A673 (cell line): Measurements from ENCODE around the gene FAM210B. TPM values are rescaled to one million over a fixed set of nuclear protein-coding genes. Genes with fewer than 3 reads are reported as not detected.

Experiments used
- Bru-seq: library from RNA; stranded (reverse); fragments of 400-500 nt; gene quantifications from one replicate; lab custom pipeline; 2021; lab: Mats Ljungman, UMichigan
- BruChase-seq, 2 experiments: library from RNA; stranded (reverse); fragments of 400-500 nt; gene quantifications; one replicate each; lab custom pipeline; 2021; lab: Mats Ljungman, UMichigan
- BruUV-seq: library from RNA; stranded (reverse); fragments of 400-500 nt; replicated peaks from 2 replicates; lab custom pipeline; 2021; lab: Mats Ljungman, UMichigan
- CTCF ChIA-PET: fragments of 300-600 bp; sonication (Branson Sonifier 250); formaldehyde crosslinking; loops from one replicate; lab custom pipeline; 2022; ENCODE audit warnings: antibody characterized with exemption; lab: Charles Lee
- POLR2A ChIA-PET: fragments of 300-600 bp; sonication (Branson Sonifier 250); formaldehyde crosslinking; loops from one replicate; lab custom pipeline; 2022; ENCODE audit warnings: antibody characterized with exemption; ENCODE audit not compliant: low non-redundant PET; lab: Charles Lee
- DNase-seq: peaks from one replicate; pipeline ENCODE4 v3.0.0-alpha.2; 2015; ENCODE audit warnings: low spot score
- H3K27ac ChIP-seq: fragments of 200-600 bp; sonication (generic); 2 replicates; pipeline ENCODE4 v1.5.1; 2016; ENCODE audit warnings: mixed run types, low read depth, mild to moderate bottlenecking, mixed read lengths, antibody characterized with exemption, low read length; ENCODE audit not compliant: poor library complexity, severe bottlenecking
- H3K27me3 ChIP-seq: fragments of 200-600 bp; sonication (generic); replicated peaks from 2 replicates; pipeline ENCODE4 v1.6.1; 2017; ENCODE audit warnings: mixed run types, low read depth, mild to moderate bottlenecking, mixed read lengths, antibody characterized with exemption, low read length; ENCODE audit not compliant: insufficient read depth, poor library complexity
- H3K36me3 ChIP-seq: fragments of 200-600 bp; sonication (generic); 2 replicates; pipeline ENCODE4 v1.6.1; 2016; ENCODE audit warnings: mixed run types, mild to moderate bottlenecking, mixed read lengths, antibody characterized with exemption, low read length; ENCODE audit not compliant: insufficient read depth, poor library complexity, severe bottlenecking
- H3K4me1 ChIP-seq: fragments of 200-600 bp; sonication (generic); 2 replicates; pipeline ENCODE4 v1.6.1; 2017; ENCODE audit warnings: mixed run types, mild to moderate bottlenecking, mixed read lengths, antibody characterized with exemption, low read length; ENCODE audit not compliant: insufficient read depth, poor library complexity, severe bottlenecking
- H3K4me3 ChIP-seq: fragments of 200-600 bp; sonication (generic); 2 replicates; pipeline ENCODE4 v1.5.1; 2016; ENCODE audit warnings: low read depth, mixed run types, mild to moderate bottlenecking, mixed read lengths, low read length; ENCODE audit not compliant: poor library complexity, severe bottlenecking
- H3K9me3 ChIP-seq: fragments of 200-600 bp; sonication (generic); 2 replicates; pipeline ENCODE4 v1.6.1; 2016; ENCODE audit warnings: mixed run types, low read depth, mild to moderate bottlenecking, mixed read lengths, antibody characterized with exemption, low read length; ENCODE audit not compliant: poor library complexity, severe bottlenecking
- EZH2 ChIP-seq: fragments of 200-600 bp; sonication (generic); IDR thresholded peaks from 2 replicates; pipeline ENCODE4 v1.6.1; 2017; ENCODE audit warnings: borderline replicate concordance, low read depth, mild to moderate bottlenecking, mixed read lengths, antibody characterized with exemption, low read length; ENCODE audit not compliant: poor library complexity, severe bottlenecking
- intact Hi-C: fragments of 100-400 bp; cut with micrococcal nuclease; formaldehyde crosslinking; loops from one replicate; pipeline ENCODE4 v1.10.0; 2022; ENCODE audit not compliant: unreplicated experiment
- long read RNA-seq: library from polyadenylated mRNA; stranded (forward); transcript quantifications from one replicate; pipeline ENCODE4 v2.0.0, GENCODE V29; 2022
- total RNA-seq: library from RNA; stranded (reverse); gene quantifications from 2 replicates; pipeline ENCODE4 v1.2.3, GENCODE V29; 2021
- TF ChIP-seq, protein P1 (sequence below): fragments of 300-800, 200-600 bp; sonication (generic); conservative IDR thresholded peaks from 2 replicates; pipeline ENCODE4 v1.5.1; 2017; ENCODE audit warnings: low read depth, mild to moderate bottlenecking, antibody characterized with exemption, low read length, moderate library complexity, mixed read lengths

Gene FAM210B, protein sequence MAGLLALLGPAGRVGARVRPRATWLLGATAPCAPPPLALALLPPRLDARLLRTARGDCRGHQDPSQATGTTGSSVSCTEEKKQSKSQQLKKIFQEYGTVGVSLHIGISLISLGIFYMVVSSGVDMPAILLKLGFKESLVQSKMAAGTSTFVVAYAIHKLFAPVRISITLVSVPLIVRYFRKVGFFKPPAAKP
- total RNA-seq = 5.5 and 8.1 TPM in 2 replicates
- percentile 44 among the genes with signal in this experiment for Bru-seq, nascent RNA
- BruChase-seq, experiment 1, labeled RNA remaining after a 2-hour chase = percentile 53 among the genes with signal in this experiment
- percentile 62 among the genes with signal in this experiment for BruChase-seq, experiment 2, labeled RNA remaining after a 6-hour chase
- long read RNA-seq, transcript FAM210B-201 (3 exons, 3,046 nt) = major isoform, 12 of 16 reads
- long read RNA-seq, partial matches to known transcripts = 1 of 16 reads
- long read RNA-seq, other reads (novel, unspliced or antisense) = 3 of 16 reads

DNA sequence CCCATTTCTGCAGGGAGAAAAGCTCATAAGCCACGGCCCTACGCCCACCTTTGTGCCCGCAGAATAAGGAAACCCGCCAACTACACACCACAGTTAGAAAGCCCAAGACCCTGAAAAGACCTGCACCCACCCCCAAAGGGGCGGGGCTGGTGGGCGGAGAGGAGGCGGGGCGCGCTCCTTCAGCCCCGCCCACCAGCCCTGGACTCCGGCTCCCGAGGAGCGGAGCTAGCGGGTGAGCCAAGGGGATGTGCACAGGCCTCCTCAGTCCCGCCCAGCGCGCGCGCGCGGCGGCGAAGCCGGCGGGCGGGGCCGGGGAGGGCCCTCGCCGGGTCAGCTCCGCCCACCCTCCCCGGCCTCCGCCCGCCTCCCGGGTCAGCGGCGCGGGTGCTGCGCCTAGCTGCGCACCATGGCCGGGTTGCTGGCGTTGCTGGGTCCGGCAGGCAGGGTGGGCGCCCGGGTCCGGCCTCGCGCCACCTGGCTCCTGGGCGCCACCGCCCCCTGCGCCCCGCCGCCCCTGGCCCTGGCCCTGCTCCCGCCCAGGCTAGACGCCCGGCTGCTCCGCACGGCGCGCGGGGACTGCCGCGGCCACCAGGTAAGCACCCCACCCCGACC lies at the start of gene FAM210B:
Gene FAM210B, plus strand, starts transcription at position 375 of the 612 bp plus-strand sequence. Its CDS starts 32 bp downstream, at position 407.
- Histone ChIP-seq H3K27me3 (no peaks in the 10 kb centered on the region), H3K27ac (no peak within 1 kb of the TSS), H3K36me3 (no peaks in the 10 kb centered on the region), H3K9me3 (no peaks in the 10 kb centered on the region), H3K4me1 (no peaks in the 10 kb centered on the region), H3K4me3 (peak within 1 kb of the TSS; percentile 77)
- BruUV-seq = no TSS peak
- POLR2A ChIA-PET = interaction anchor here (0.5 kb wide), 1 partner anchor 23 kb away, joined by 4 read pairs; no protein-coding TSS in a partner anchor
- CTCF ChIA-PET = interaction anchor here (0.6 kb wide), 1 partner anchor 34 kb away, joined by 5 read pairs; the partner anchor contains the start of genes AURKA and CSTF1
- intact Hi-C loops = no loop called here
- peak; percentile 93 for DNase-seq
- no peak for TF ChIP-seq EZH2
- TF ChIP-seq, protein P1, sequence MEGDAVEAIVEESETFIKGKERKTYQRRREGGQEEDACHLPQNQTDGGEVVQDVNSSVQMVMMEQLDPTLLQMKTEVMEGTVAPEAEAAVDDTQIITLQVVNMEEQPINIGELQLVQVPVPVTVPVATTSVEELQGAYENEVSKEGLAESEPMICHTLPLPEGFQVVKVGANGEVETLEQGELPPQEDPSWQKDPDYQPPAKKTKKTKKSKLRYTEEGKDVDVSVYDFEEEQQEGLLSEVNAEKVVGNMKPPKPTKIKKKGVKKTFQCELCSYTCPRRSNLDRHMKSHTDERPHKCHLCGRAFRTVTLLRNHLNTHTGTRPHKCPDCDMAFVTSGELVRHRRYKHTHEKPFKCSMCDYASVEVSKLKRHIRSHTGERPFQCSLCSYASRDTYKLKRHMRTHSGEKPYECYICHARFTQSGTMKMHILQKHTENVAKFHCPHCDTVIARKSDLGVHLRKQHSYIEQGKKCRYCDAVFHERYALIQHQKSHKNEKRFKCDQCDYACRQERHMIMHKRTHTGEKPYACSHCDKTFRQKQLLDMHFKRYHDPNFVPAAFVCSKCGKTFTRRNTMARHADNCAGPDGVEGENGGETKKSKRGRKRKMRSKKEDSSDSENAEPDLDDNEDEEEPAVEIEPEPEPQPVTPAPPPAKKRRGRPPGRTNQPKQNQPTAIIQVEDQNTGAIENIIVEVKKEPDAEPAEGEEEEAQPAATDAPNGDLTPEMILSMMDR = no peak

DNA sequence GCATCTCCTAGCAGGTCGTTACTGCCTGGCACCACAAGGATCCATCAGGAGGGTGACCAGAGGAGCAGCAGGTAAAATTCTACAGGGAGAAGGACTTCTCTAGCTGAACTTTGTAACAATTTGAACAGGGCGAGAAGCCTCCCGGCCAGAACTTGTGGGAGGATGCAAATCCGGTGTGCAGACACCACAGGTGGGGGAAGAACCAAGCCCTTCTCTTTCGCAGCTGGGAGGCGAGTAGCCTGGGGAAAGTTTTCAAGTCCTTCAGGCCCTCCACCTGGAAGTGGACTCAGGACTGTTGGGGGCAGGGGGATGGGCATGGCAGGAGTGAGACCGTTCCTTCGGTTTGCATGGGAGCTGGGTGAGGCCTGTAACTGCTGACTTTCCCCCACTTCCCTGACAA lies 42.7 kb upstream of the FAM210B start:
- Histone ChIP-seq H3K27me3 (peaks cover 9% of the 10 kb centered on the region), H3K4me1 (no peaks in the 10 kb centered on the region), H3K4me3 (no peak overlapping the region), H3K9me3 (no peaks in the 10 kb centered on the region), H3K36me3 (no peaks in the 10 kb centered on the region), H3K27ac (no peak overlapping the region)
- BruUV-seq = no TSS peak
- ChIA-PET POLR2A (no interaction called here), CTCF (no interaction called here)
- TF ChIP-seq EZH2 = no peak
- TF ChIP-seq, protein P1 = no peak
- intact Hi-C loops = no loop called here
- no peak for DNase-seq

DNA sequence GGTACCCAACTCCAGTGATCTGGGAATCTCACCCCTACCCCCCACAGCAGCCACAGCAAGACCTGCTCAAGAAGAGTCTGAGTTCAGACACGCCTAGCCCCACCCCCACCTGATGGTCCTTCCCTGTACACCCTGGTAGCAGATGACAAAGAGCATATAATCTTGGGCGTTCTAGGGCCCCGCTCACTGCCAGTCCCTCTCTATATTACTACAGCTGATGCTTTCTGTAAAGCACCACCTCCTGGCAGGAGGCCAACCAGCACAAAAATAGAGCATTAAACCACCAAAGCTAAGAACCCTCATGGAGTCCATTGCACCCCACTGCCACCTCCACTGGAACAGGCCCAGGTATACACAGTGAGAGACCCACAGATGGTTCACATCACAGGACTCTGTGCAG lies 42.3 kb upstream of the FAM210B start:
- Histone ChIP-seq H3K36me3 (no peaks in the 10 kb centered on the region), H3K27me3 (peaks cover 9% of the 10 kb centered on the region), H3K4me3 (no peak overlapping the region), H3K4me1 (no peaks in the 10 kb centered on the region), H3K27ac (no peak overlapping the region), H3K9me3 (no peaks in the 10 kb centered on the region)
- no peak for DNase-seq
- no TSS peak for BruUV-seq
- intact Hi-C loops = no loop called here
- ChIA-PET CTCF (no interaction called here), POLR2A (no interaction called here)
- TF ChIP-seq, protein P1 = no peak
- no peak for TF ChIP-seq EZH2
